MG63 (cell line): ENCODE results near the gene DARS1. TPM values are rescaled to one million over a fixed set of nuclear protein-coding genes. Genes with fewer than 3 reads are reported as not detected.

Source experiments
- DNase-seq: peaks from one replicate; pipeline ENCODE4 v3.0.0-alpha.2; 2020
- H3K27me3 ChIP-seq: fragments of 250-450 bp; sonication (Bioruptor Pico); 2 replicates; pipeline ENCODE4 v1.5.1; 2020; ENCODE audit warnings: mild to moderate bottlenecking, moderate library complexity
- H3K36me3 ChIP-seq: fragments of 250-450 bp; sonication (Bioruptor Pico); 2 replicates; pipeline ENCODE4 v1.5.1; 2020; ENCODE audit warnings: mild to moderate bottlenecking, moderate library complexity
- H3K4me3 ChIP-seq: fragments of 250-450 bp; sonication (Bioruptor Pico); 2 replicates; pipeline ENCODE4 v1.5.1; 2020; ENCODE audit warnings: mild to moderate bottlenecking, moderate library complexity
- H3K9me3 ChIP-seq: fragments of 250-450 bp; sonication (Bioruptor Pico); 2 replicates; pipeline ENCODE4 v1.5.1; 2020; ENCODE audit warnings: mild to moderate bottlenecking, moderate library complexity
- total RNA-seq: library from RNA; depleted of rRNA; stranded (reverse); fragments of >200 nt; shearing (Covaris generic); gene quantifications from 2 replicates; pipeline ENCODE4 v1.2.3, GENCODE V29; 2014; ENCODE audit warnings: low replicate concordance

DARS1 gene
- total RNA-seq, 1 experiment from 2014 or later = 107 TPM

DNA sequence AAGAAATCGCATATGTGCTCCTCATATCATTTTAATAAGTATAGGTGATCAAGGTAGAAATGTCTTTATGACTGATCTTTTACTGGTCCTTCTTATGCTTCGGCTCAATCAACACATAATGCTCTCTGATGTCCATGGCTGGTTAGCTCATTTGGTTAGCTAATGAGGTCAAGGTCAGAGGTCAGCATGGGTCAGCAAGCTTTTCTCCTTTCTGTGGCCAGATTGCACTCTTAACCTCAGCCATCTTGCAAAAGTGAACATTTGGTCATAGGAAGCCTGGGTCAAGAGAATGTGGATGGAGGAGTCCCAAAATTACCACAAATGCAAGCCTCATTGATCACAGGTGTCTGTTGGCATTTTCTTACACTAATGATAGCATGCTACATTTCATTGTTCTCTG is 35.4 kb upstream of the DARS1 start:
- no peak overlapping the region for H3K4me3 ChIP-seq
- H3K27me3 ChIP-seq = no peaks in the 10 kb centered on the region
- H3K36me3 ChIP-seq = no peaks in the 10 kb centered on the region
- no peak for DNase-seq
- H3K9me3 ChIP-seq = no peaks in the 10 kb centered on the region

DNA sequence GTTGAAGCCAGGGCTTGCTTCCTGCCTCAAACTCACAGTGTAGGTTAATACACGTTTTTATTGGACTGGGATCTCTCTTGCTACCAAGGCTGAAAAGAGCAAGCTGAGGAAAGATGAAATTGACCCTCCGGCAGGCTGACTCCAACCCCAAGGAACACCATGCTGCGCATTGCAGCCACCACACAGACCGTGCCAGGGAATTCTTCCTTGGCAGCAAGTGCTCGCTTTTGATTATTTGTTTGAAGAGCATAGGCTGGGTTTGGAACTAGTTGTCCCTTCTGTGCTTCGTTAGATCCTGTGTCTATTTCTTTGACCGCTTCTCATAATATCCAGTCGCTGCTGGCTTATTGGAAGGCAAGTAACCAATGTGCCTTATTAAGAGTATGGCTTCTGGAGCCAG is 34.4 kb upstream of the DARS1 start:
- Histone ChIP-seq H3K4me3 (no peak overlapping the region), H3K9me3 (no peaks in the 10 kb centered on the region), H3K27me3 (no peaks in the 10 kb centered on the region), H3K36me3 (no peaks in the 10 kb centered on the region)
- DNase-seq = peak; percentile 55

DNA sequence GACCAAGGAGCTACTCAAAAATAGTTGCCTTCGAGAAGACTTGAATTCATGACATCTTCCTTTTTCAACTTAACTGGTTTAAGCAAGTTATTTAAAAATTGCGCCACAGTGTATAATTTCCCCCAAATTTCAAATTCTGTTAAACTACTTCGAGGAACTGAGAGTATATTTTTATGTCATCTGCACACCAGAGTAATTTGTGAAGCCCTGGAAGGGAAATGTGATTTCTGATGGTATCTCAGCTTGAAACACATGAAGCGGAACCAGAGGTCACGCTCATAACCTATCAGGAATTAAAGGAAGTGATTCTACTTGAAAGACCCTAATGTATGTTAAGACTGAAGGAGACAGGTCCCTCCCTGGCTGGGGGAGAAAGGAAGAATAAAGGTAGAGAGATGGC is 33.9 kb upstream of the DARS1 start:
- H3K4me3 ChIP-seq = no peak overlapping the region
- no peaks in the 10 kb centered on the region for H3K27me3 ChIP-seq
- no peaks in the 10 kb centered on the region for H3K36me3 ChIP-seq
- no peak for DNase-seq
- H3K9me3 ChIP-seq = no peaks in the 10 kb centered on the region

DNA sequence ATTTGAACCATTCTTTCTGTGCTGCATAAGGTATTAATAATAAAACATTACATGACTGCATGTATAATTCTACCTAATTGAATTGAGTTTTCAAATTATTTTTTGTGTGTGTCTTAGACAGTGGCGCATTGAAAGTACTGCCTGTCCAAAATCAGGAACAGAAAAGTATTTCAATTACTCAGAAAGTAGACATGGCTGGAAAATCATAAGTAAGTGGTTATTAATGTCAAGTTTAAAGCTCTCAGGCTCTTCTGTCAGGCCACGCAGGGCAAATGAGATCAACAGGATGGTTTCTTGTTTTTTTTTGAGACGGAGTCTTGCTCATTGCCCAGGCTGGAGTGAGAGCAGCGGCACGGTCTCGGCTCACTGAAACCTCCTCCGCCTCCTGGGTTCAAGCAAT is 32.4 kb upstream of the DARS1 start:
- H3K27me3 ChIP-seq = no peaks in the 10 kb centered on the region
- no peaks in the 10 kb centered on the region for H3K36me3 ChIP-seq
- DNase-seq = no peak
- no peaks in the 10 kb centered on the region for H3K9me3 ChIP-seq
- H3K4me3 ChIP-seq = no peak overlapping the region

DNA sequence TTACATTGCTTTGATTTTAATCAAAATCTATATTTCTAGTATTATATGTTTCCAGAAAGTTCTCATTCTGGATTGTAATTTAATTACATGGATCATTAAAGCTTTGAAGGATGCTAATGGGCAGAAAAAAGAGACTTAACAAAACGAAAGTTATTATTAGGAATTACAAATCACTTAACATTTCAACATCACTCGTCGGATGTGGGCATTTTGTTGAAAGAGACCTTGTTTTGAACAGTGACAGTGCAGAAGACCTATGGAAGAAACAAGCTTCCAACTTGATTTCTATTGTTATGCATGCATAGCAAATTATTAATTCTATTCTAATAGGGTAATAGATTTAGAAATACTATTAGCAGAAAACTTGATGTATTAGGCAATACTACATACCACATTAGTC is 31.4 kb upstream of the DARS1 start:
- Histone ChIP-seq H3K4me3 (no peak overlapping the region), H3K9me3 (no peaks in the 10 kb centered on the region), H3K27me3 (no peaks in the 10 kb centered on the region), H3K36me3 (no peaks in the 10 kb centered on the region)
- no peak for DNase-seq

DNA sequence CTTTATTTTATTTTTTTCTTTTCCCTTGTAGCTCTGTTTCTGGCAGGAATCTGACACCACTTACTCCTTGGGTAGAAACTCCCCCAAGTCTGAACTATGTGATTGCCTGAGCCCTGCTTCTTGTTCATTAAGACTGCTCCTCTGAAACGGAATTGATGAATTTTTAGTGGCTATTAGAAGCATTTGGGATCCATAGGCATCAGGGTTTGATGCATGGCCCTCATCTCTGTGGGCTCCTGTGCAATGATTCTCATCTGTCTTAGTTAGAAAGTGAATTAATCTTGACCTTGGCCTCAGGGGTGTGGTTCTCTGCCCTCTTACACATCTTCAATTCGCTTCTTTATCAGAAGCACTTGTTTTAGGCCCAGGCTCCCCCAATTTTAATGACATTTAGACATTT is 31.0 kb upstream of the DARS1 start:
- no peaks in the 10 kb centered on the region for H3K36me3 ChIP-seq
- no peaks in the 10 kb centered on the region for H3K9me3 ChIP-seq
- no peak overlapping the region for H3K4me3 ChIP-seq
- no peaks in the 10 kb centered on the region for H3K27me3 ChIP-seq
- no peak for DNase-seq

DNA sequence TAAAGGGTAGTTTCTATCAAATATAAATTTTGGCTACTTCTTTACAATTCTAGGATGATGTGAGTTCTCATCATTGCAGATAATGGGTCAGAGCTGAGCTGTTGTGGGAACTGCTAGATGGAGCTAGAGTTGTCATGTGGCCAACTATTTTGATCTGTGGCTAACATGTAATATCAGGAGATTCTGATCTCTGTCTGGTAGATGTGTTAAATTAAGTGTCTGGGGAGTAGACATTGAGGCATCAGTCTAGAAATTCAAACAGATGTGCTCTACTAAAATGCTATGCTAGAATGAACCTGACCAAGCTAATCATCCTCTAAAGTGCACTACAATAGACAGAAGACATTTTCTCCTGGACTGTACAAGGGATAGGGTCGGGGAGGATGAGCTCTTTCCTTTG is 30.3 kb upstream of the DARS1 start:
- Histone ChIP-seq H3K27me3 (no peaks in the 10 kb centered on the region), H3K9me3 (no peaks in the 10 kb centered on the region), H3K36me3 (no peaks in the 10 kb centered on the region), H3K4me3 (no peak overlapping the region)
- DNase-seq = no peak

DNA sequence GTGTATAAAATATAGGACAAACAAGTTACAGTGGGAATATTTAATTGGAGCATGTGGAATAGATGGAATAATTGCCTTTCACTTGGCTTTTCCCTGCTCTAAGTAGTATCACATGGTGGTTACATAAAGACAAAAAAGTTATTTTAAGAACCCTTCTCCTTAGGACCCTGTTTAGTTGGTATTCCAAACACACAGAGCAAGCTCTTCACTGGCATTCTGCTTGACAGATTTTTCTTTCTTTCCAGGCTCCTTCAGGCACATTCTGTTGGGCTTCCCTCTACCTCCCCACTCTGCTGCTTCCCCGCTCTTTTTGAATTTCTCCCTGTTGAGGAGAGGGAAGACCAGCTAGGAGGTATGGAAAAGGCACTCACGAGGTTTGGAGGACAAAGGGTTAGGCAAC is 29.0 kb upstream of the DARS1 start:
- H3K4me3 ChIP-seq = no peak overlapping the region
- no peaks in the 10 kb centered on the region for H3K36me3 ChIP-seq
- H3K9me3 ChIP-seq = no peaks in the 10 kb centered on the region
- no peaks in the 10 kb centered on the region for H3K27me3 ChIP-seq
- DNase-seq = no peak

DNA sequence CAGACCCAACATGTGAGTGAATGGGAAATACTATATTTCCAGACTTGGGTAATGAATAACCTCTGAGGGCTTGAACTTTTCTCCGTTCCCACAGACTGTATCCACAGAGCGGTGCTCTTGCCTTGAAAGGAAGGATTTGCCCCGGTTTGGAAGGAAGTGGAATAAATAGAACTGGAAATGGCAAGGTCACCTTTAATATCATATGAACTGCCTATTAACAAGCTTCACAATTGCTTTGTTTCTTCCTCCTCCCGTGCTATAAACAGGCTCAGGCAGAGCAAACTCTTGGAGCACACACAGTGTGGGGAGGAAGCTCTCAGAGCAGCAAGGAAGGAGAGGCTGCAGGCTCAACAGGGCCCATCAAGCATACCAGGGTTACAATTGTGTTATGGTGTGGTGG is 28.5 kb upstream of the DARS1 start:
- Histone ChIP-seq H3K4me3 (no peak overlapping the region), H3K9me3 (no peaks in the 10 kb centered on the region), H3K36me3 (no peaks in the 10 kb centered on the region), H3K27me3 (no peaks in the 10 kb centered on the region)
- DNase-seq = no peak

DNA sequence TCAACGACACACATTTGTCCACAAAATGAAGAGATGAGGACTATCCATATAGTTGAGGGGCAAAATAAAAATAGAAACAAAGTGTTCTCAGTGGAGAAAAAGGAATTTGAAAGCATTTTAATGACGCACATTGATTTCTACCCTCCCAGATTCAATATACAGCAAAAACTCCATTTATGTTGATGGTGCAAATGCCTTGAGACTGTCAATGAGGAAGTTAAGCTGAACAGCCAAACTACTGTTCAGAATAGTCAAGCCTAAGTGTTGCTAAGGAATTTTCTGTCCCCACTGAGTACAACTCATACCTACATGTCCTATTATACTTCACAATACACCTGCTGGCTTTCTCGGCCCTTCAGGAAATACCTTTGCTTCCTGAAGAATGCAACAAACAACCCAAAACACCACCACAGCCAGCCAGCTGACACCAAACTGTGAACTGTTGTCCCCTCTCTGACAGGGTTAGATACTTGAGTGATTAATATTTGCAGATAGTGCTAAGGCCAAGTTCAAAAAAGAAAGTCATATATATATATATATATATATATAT is 27.8 kb upstream of the DARS1 start:
- Histone ChIP-seq H3K9me3 (no peaks in the 10 kb centered on the region), H3K36me3 (no peaks in the 10 kb centered on the region)
- no peak for DNase-seq

DNA sequence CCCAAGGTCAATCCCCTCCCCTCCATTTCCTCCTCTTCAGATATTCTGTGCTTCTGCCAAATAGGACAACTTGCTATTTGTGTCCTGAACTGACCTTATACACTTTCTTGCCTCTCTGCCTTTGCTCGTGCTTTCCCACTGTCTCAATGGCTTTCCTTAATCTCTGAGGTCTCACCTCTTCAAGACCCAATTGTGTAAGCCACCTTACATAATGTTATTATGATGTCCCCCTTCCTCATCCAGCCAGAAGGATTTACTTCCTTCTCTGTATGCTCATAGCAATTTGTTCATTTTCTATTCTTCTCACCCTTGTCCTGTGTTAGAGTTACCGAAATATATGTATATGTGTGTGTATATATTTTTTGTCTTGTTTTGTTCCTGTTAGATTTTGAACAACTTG is 26.9 kb upstream of the DARS1 start:
- no peaks in the 10 kb centered on the region for H3K9me3 ChIP-seq
- DNase-seq = no peak
- no peaks in the 10 kb centered on the region for H3K27me3 ChIP-seq
- H3K4me3 ChIP-seq = no peak overlapping the region
- H3K36me3 ChIP-seq = no peaks in the 10 kb centered on the region

More for the DNA sequence above, 27.8 kb upstream of the DARS1 start:
- Histone ChIP-seq H3K4me3 (no peak overlapping the region), H3K27me3 (no peaks in the 10 kb centered on the region)

DNA sequence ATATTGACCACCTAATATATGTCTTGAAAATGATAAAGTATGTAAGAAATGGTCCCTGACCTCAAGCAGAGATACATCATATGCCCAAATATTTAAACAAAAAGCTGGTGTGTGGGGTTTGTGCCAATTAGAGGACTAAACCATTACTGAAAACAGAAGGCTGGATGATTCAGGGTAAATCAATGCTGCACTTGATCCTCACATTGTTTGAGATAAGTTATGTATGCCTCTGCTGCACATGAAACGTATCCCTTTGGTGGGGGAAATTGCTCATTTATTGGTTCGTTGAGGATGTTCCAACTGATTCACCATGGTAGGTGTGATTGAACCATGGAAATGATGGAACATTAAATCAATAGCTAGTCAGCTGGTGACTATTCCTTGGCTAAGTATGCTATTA is 24.7 kb upstream of the DARS1 start:
- Histone ChIP-seq H3K36me3 (no peaks in the 10 kb centered on the region), H3K4me3 (no peak overlapping the region), H3K27me3 (no peaks in the 10 kb centered on the region), H3K9me3 (no peaks in the 10 kb centered on the region)
- DNase-seq = peak; percentile 26

DNA sequence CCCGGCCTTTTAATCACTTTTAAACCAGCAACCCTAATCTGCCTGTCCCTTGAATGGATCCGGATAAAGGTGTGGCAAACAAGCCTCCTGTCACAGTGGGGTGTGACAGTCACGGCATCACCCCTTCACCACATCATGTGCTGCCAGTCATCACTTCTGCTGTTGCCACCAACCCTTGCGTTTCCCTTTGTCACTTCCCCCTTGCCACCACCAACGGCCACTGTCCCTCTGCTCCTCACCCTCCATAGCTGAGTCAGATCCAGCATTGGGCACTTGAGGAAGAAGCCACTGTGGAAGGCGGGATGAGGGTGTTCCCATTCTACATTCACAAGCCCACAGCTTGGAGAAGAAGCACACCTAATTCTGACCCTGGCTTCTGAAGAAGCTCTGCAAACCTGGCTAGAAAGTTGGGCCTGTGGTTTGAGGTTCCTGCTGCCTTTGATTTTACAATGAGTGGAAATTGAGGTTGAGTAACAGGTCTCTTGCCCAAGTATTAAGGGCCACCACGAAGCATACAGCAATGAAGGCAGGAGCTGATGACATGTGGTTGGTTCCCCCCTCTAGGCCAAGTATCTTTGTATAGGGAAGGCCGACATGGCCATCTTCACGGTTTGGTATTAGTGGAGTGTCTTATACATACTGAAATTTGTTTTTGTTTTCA is 22.9 kb upstream of the DARS1 start:
- Histone ChIP-seq H3K9me3 (no peaks in the 10 kb centered on the region), H3K27me3 (no peaks in the 10 kb centered on the region), H3K36me3 (no peaks in the 10 kb centered on the region), H3K4me3 (no peak overlapping the region)
- no peak for DNase-seq

DNA sequence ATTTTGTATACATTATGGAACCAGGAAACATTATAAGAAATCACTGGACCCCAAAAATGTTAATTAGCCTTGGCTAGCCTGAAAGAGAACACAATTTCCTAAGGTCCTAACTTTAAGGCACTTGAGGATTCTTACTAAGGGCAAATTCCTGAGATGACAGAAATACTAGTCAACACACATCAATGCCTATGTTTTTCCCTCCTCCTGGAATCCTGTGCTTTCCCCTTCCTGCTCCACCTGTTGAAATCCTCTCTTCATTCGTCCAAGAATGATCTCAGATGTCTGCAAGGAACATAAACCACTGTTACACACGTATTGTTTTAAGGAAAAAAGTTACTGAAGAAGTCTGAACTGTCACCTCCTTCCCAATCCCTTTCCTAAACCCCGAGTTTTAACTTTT is 21.2 kb upstream of the DARS1 start:
- no peak for DNase-seq
- H3K9me3 ChIP-seq = no peaks in the 10 kb centered on the region
- no peaks in the 10 kb centered on the region for H3K36me3 ChIP-seq
- no peaks in the 10 kb centered on the region for H3K27me3 ChIP-seq
- no peak overlapping the region for H3K4me3 ChIP-seq

DNA sequence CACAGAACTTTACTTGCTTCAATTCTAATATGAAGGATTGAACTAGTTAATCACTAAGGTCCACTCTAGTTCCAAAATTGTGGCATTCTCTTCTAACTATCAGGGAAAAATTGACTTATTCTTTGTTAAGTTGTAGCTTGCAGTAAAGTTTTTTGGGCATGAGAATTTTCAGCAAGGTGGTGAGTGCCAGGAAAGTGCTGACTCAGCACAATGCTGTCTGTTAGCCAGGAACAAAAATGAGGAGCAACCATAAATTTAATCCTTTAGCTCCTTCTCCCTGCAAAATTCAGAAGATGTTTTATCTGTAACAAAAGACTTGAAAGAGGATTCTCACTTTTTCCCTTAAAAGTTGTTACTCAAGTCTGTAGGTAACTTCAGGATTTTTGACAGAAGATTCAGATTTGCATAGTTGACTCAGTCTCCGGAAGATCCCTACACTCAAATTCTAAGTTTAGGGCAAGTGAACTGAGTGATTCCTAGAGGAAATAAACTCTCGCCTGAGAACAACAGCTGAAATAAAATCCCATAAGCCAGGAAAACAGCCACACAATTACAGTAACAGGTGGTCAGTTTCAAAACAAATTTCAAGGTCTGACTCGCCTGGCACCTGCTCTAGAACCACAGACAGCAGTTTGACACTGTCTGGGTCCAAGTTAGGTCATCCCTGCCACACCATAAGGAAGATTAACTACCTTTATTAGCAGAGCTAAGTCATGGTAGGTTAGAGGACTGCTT is 20.2 kb upstream of the DARS1 start:
- DNase-seq = peak; percentile 40
- H3K36me3 ChIP-seq = no peaks in the 10 kb centered on the region
- no peaks in the 10 kb centered on the region for H3K27me3 ChIP-seq
- no peaks in the 10 kb centered on the region for H3K9me3 ChIP-seq
- H3K4me3 ChIP-seq = no peak overlapping the region

DNA sequence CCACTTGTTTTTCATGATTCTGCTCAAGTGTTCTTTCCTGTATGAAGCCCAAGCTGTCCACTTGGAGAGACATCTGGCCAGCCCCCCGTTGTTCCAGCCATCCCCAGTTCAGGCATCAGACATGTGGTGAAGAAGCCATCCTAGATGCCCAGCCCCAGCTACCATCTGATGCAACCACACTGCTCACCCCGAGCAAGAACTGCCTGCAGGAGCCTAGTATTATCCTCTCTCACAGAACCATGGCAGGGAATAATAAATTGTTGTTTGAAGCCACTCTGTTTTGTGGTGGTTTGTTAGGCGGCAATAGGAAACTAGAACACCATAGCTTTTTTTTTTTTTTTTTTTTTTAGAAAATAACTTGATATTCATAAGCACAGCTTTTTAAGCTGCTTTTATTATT is 19.5 kb upstream of the DARS1 start:
- Histone ChIP-seq H3K9me3 (no peaks in the 10 kb centered on the region), H3K27me3 (no peaks in the 10 kb centered on the region), H3K4me3 (no peak overlapping the region), H3K36me3 (no peaks in the 10 kb centered on the region)
- no peak for DNase-seq

DNA sequence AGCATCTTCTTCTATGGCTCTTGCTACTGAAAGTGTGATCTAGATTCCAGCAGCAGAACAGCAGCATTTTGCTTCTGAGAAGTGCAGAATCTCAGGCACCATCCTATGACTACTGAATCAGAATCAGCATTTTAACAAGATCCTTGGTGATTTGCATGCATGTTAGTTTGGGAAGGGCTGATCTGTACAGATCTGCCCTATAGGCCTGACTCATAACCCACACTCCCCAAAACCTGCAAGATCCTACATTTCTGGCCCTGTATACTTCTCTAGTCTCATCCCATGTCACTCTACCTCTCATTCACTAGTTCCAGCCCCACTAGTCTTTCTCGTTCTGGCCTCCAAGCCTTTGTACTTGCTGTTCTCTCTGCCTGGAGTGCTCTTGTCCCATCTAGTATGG is 15.7 kb upstream of the DARS1 start:
- H3K36me3 ChIP-seq = no peaks in the 10 kb centered on the region
- no peak for DNase-seq
- no peaks in the 10 kb centered on the region for H3K9me3 ChIP-seq
- no peaks in the 10 kb centered on the region for H3K27me3 ChIP-seq
- H3K4me3 ChIP-seq = no peak overlapping the region

DNA sequence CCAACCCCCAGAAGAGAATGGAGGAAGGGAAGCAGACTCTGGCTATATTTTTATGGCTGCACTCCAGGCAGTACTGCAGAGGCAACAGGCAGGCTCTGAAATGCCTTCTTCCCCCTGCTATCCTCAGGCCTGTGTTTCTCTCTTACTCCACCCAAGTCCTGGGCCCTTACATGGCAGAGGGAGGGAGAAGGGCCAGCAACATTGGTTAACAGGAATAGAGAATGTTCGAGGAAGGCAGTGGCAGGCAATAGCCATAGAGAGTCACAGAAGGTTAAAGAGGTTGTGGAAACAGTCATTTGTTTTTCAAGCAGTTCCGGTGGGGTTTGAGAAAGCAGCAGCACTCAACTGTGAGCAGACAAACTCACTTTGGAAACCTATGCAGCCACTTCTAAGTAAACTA is 15.1 kb upstream of the DARS1 start:
- Histone ChIP-seq H3K9me3 (no peaks in the 10 kb centered on the region), H3K4me3 (no peak overlapping the region), H3K27me3 (no peaks in the 10 kb centered on the region), H3K36me3 (no peaks in the 10 kb centered on the region)
- DNase-seq = no peak
